NCI-H1048 (cell line): Measurements from ENCODE around the gene GPX6.
"Not testable (repeated sequence)": the region's sequence is repeated elsewhere in the genome, so short reads cannot be mapped to it uniquely, and the experiment has no call there.

Experiments
- DNase-seq: peaks from one replicate; lab custom pipeline; 2025; lab: John Stamatoyannopoulos, UW

GPX6 gene

GRCh38 chr6:28485482-28485881, 30.1 kb downstream of the GPX6 start:
- DNase-seq, result no peak

- no peak for DNase-seq
Measured at GRCh38 chr6:28480253-28480932, 35.2 kb downstream of the GPX6 start.

DNA sequence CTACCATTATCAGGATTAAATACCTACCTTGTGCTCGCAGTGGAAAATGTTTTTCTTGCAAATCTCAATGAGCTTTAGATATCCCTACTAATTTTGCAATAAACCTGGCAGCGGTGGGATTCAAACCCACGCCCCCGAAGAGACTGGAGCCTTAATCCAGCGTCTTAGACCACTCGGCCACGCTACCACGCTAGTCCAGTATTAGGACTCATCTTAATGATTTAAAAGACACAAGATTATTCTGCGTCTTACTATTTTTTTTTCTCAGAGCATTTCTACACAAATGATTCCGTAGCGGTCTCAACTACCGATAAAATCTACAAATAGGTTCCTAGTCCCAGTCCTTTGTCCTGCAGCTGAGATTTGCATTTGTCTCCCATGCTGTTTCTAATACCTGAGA, 37.1 kb downstream of the GPX6 start:
- DNase-seq, result no peak

GRCh38 chr6:28474441-28475219, 41.0 kb downstream of the GPX6 start:
- no peak for DNase-seq

DNA sequence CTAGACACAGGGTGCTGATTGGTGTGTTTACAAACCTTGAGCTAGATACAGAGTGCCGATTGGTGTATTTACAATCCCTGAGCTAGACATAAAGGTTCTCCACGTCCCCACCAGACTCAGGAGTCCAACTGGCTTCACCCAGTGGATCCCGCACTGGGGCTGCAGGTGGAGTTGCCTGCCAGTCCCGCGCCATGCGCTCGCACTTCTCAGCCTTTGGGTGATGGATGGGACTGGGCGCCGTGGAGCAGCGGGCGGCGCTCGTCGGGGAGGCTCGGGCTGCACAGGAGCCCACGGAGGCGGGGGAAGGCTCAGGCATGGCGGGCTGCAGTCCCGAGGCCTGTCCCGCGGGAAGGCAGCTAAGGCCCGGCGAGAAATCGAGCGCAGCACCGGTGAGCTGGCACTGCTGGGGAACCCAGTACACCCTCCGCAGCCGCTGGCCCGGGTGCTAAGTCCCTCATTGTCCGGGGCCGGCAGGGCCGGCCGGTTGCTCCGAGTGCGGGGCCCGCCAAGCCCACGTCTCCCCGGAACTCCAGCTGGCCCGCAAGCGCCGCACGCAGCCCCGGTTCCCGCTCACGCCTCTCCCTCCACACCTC, 46.3 kb downstream of the GPX6 start:
- not testable (repeated sequence) for DNase-seq

- no peak for DNase-seq
Measured at GRCh38 chr6:28468056-28468455, 47.5 kb downstream of the GPX6 start.

- DNase-seq, result no peak
Measured at GRCh38 chr6:28462401-28462800, 53.2 kb downstream of the GPX6 start.

GRCh38 chr6:28458568-28458967, 57.0 kb downstream of the GPX6 start:
- no peak for DNase-seq
